T-helper 1 cell treated with Interleukin-12 subunit alpha and Interleukin-12 subunit beta and Interleukin-4 antibody, amounts not matched to agents 30 ng/mL and 1 ng/mL, for 36 hours (primary cell): Measurements from ENCODE around the gene PPIAL4G. TPM values are rescaled to one million over a fixed set of nuclear protein-coding genes. Genes with fewer than 3 reads are reported as not detected.
"Not testable (repeated sequence)": the region's sequence is repeated elsewhere in the genome, so short reads cannot be mapped to it uniquely, and the experiment has no call there.

Experiments
- intact Hi-C: fragments of 100-400 bp; cut with micrococcal nuclease; formaldehyde crosslinking; loops from one replicate; pipeline ENCODE4 v1.15.1; 2024
- total RNA-seq: library from RNA; stranded (reverse); gene quantifications from 2 replicates; pipeline ENCODE4 v1.2.3, GENCODE V29; 2022

PPIAL4G gene
- total RNA-seq, result 0.56 and 1.0 TPM in 2 replicates

GRCh38 chr1:148483029-148483428, at the start of gene PPIAL4G:
TSS of gene PPIAL4G (minus strand) at chr1:148483302. CDS start at chr1:148483252, 50 bp downstream.
- intact Hi-C loops, result not testable (repeated sequence)

- intact Hi-C loops, result not testable (repeated sequence)
Observed at GRCh38 chr1:148532158-148532557, 49.1 kb upstream of the PPIAL4G start.

GRCh38 chr1:148529101-148529567, 46.0 kb upstream of the PPIAL4G start:
- intact Hi-C loops, result loop anchor here (10.0 kb wide), 1 partner anchor 154 kb away; no protein-coding TSS in a partner anchor

GRCh38 chr1:148528591-148528990, 45.5 kb upstream of the PPIAL4G start:
- intact Hi-C loops, result loop anchor here (10.0 kb wide), 1 partner anchor 154 kb away; no protein-coding TSS in a partner anchor

- intact Hi-C loops, result loop anchor here (10.0 kb wide), 1 partner anchor 152 kb away; no protein-coding TSS in a partner anchor
Observed at GRCh38 chr1:148526587-148526986, 43.5 kb upstream of the PPIAL4G start.

GRCh38 chr1:148523205-148524144, 40.4 kb upstream of the PPIAL4G start:
- intact Hi-C loops, result loop anchor here (10.0 kb wide), 1 partner anchor 149 kb away; no protein-coding TSS in a partner anchor

- intact Hi-C loops, result loop anchor here (10.0 kb wide), 1 partner anchor 148 kb away; no protein-coding TSS in a partner anchor
Observed at GRCh38 chr1:148522561-148523204, 39.6 kb upstream of the PPIAL4G start.

GRCh38 chr1:148522072-148522471, 39.0 kb upstream of the PPIAL4G start:
- intact Hi-C loops, result loop anchor here (10.0 kb wide), 1 partner anchor 147 kb away; no protein-coding TSS in a partner anchor

GRCh38 chr1:148514310-148514709, 31.2 kb upstream of the PPIAL4G start:
- intact Hi-C loops, result not testable (repeated sequence)

- intact Hi-C loops, result not testable (repeated sequence)
Observed at GRCh38 chr1:148512571-148513184, 29.6 kb upstream of the PPIAL4G start.

GRCh38 chr1:148493933-148494332, 10.8 kb upstream of the PPIAL4G start:
- intact Hi-C loops, result not testable (repeated sequence)

GRCh38 chr1:148481134-148481533, 2.0 kb downstream of the PPIAL4G start:
- intact Hi-C loops, result not testable (repeated sequence)

- intact Hi-C loops, result not testable (repeated sequence)
Observed at GRCh38 chr1:148459694-148460093, 23.4 kb downstream of the PPIAL4G start.

- intact Hi-C loops, result not testable (repeated sequence)
Observed at GRCh38 chr1:148458901-148459581, 24.1 kb downstream of the PPIAL4G start.

GRCh38 chr1:148458398-148458797, 24.7 kb downstream of the PPIAL4G start:
- intact Hi-C loops, result not testable (repeated sequence)

- intact Hi-C loops, result not testable (repeated sequence)
Observed at GRCh38 chr1:148452845-148453244, 30.3 kb downstream of the PPIAL4G start.

GRCh38 chr1:148439654-148440325, 43.3 kb downstream of the PPIAL4G start:
- intact Hi-C loops, result not testable (repeated sequence)

- intact Hi-C loops, result no loop called here
Observed at GRCh38 chr1:148435406-148435805, 47.7 kb downstream of the PPIAL4G start.

- intact Hi-C loops, result no loop called here
Observed at GRCh38 chr1:148434832-148435231, 48.3 kb downstream of the PPIAL4G start.

GRCh38 chr1:148432916-148433317, 50.2 kb downstream of the PPIAL4G start:
- intact Hi-C loops, result not testable (repeated sequence)
